Neural crest cell (in vitro differentiated cells): ENCODE results near the gene ZNF335. TPM values are rescaled to one million over a fixed set of nuclear protein-coding genes. Genes with fewer than 3 reads are reported as not detected.

Experiments
- DNase-seq: peaks from one replicate; pipeline ENCODE4 v3.0.0; 2021; ENCODE audit warnings: low read depth, mixed read lengths, low spot score
- H3K27ac Mint-ChIP-seq: one replicate; pipeline ENCODE4 v1.8.0; 2021; ENCODE audit warnings: mild to moderate bottlenecking, mixed read lengths; ENCODE audit not compliant: unreplicated experiment
- H3K27me3 Mint-ChIP-seq: 2 replicates; pipeline ENCODE4 v1.8.0; 2021; ENCODE audit warnings: low read depth, mild to moderate bottlenecking, mixed read lengths
- H3K36me3 Mint-ChIP-seq: 2 replicates; pipeline ENCODE4 v1.8.0; 2021; ENCODE audit warnings: low read depth, mild to moderate bottlenecking, mixed read lengths
- H3K4me1 Mint-ChIP-seq: 2 replicates; pipeline ENCODE4 v1.8.0; 2021; ENCODE audit warnings: mixed read lengths
- H3K4me3 Mint-ChIP-seq: one replicate; pipeline ENCODE4 v1.8.0; 2021; ENCODE audit warnings: mild to moderate bottlenecking, mixed read lengths
- H3K9me3 Mint-ChIP-seq: 2 replicates; pipeline ENCODE4 v1.8.0; 2021; ENCODE audit warnings: mixed read lengths
- CTCF ChIP-seq: fragments of 200-600 bp; sonication (generic); conservative IDR thresholded peaks from 2 replicates; pipeline ENCODE4 v1.5.0; 2021; ENCODE audit warnings: antibody characterized with exemption, mild to moderate bottlenecking
- total RNA-seq: library from RNA; stranded (reverse); gene quantifications from 2 replicates; pipeline ENCODE4 v1.2.1, GENCODE V29; 2021

The ZNF335 gene
- total RNA-seq, 1 donor from 2014 or later, result 24.8 TPM

GRCh38 chr20:45909336-45909808 is 62.6 kb downstream of the ZNF335 start:
- Mint-ChIP-seq H3K9me3 (no peaks in the 10 kb centered on the region), H3K4me3 (no peak overlapping the region), H3K27me3 (peaks cover under 1% of the 10 kb centered on the region), H3K27ac (no peak overlapping the region), H3K36me3 (peaks cover 7% of the 10 kb centered on the region), H3K4me1 (peaks cover 20% of the 10 kb centered on the region)
- TF ChIP-seq CTCF, result no peak
- no peak for DNase-seq

- peaks cover 7% of the 10 kb centered on the region for H3K36me3 Mint-ChIP-seq
- peak overlapping the region; percentile 55 for H3K4me3 Mint-ChIP-seq
- TF ChIP-seq CTCF, result no peak
- no peak for DNase-seq
- no peaks in the 10 kb centered on the region for H3K9me3 Mint-ChIP-seq
- peaks cover 20% of the 10 kb centered on the region for H3K4me1 Mint-ChIP-seq
- H3K27ac Mint-ChIP-seq, result no peak overlapping the region
- no peaks in the 10 kb centered on the region for H3K27me3 Mint-ChIP-seq
These were observed 63.9 kb downstream of the ZNF335 start for GRCh38 chr20:45908084-45908483.

GRCh38 chr20:45907219-45907948 is 64.6 kb downstream of the ZNF335 start:
- Mint-ChIP-seq H3K36me3 (peaks cover 7% of the 10 kb centered on the region), H3K27me3 (no peaks in the 10 kb centered on the region), H3K4me3 (no peak overlapping the region), H3K27ac (no peak overlapping the region), H3K4me1 (peaks cover 19% of the 10 kb centered on the region), H3K9me3 (no peaks in the 10 kb centered on the region)
- no peak for DNase-seq
- no peak for TF ChIP-seq CTCF

GRCh38 chr20:45905505-45906079 is 66.4 kb downstream of the ZNF335 start:
- H3K27me3 Mint-ChIP-seq, result no peaks in the 10 kb centered on the region
- H3K4me3 Mint-ChIP-seq, result no peak overlapping the region
- no peak overlapping the region for H3K27ac Mint-ChIP-seq
- peaks cover 10% of the 10 kb centered on the region for H3K4me1 Mint-ChIP-seq
- peaks cover 7% of the 10 kb centered on the region for H3K36me3 Mint-ChIP-seq
- TF ChIP-seq CTCF, result no peak
- H3K9me3 Mint-ChIP-seq, result no peaks in the 10 kb centered on the region
- no peak for DNase-seq

- Mint-ChIP-seq H3K4me1 (peaks cover 4% of the 10 kb centered on the region), H3K27me3 (no peaks in the 10 kb centered on the region), H3K36me3 (peaks cover 7% of the 10 kb centered on the region), H3K27ac (no peak overlapping the region), H3K4me3 (no peak overlapping the region), H3K9me3 (no peaks in the 10 kb centered on the region)
- TF ChIP-seq CTCF, result no peak
- no peak for DNase-seq
These were observed 67.2 kb downstream of the ZNF335 start for GRCh38 chr20:45904583-45905504.
